HCT116 (cell line): ENCODE measurements around the gene ARHGAP21. TPM values are rescaled to one million over a fixed set of nuclear protein-coding genes. Genes with fewer than 3 reads are reported as not detected.

Experiments used
- ATAC-seq: fragments of 200-7000 bp; cut with Tn5 transposase; 2 replicates; pipeline ENCODE4 v1.9.1; 2020; ENCODE audit warnings: mild to moderate bottlenecking, moderate library complexity
- BruUV-seq: library from RNA; stranded (reverse); fragments of 400-500 nt; replicated peaks from 2 replicates; lab custom pipeline; 2021; lab: Mats Ljungman, UMichigan
- CTCF ChIA-PET: fragments of 300-600 bp; sonication (Branson Sonifier 250); formaldehyde crosslinking; loops from one replicate; lab custom pipeline; 2021; ENCODE audit warnings: antibody characterized with exemption; lab: Charles Lee
- POLR2A ChIA-PET: fragments of 300-600, 350-600 bp; sonication (Branson Sonifier 250); formaldehyde crosslinking; loops from one replicate; lab custom pipeline; 2021; ENCODE audit warnings: antibody characterized with exemption; lab: Charles Lee
- RAD21 ChIA-PET, 2 experiments: fragments of 300-600 bp; sonication (Branson Sonifier 250); formaldehyde crosslinking; loops; one replicate each; lab custom pipeline; 2023; ENCODE audit warnings: low total read pairs in 2 of 2; ENCODE audit not compliant: uncharacterized antibody in 2 of 2, unreplicated experiment in 2 of 2, low non-redundant PET in 1 of 2; lab: Charles Lee
- DNase-seq: peaks from one replicate; pipeline ENCODE4 v3.0.0-alpha.2; 2010; ENCODE audit warnings: low read depth, low spot score
- H2AFZ ChIP-seq: fragments of 200-600 bp; shearing (Covaris generic), sonication (generic); 2 replicates; pipeline ENCODE4 v1.6.1; 2017; ENCODE audit warnings: low read depth, mixed run types, mixed read lengths, antibody characterized with exemption, low read length; ENCODE audit not compliant: poor library complexity, severe bottlenecking
- H3K27ac ChIP-seq: 2 replicates; pipeline ENCODE4 v1.5.1; 2012; ENCODE audit warnings: low read depth, low read length
- H3K27me3 ChIP-seq: fragments of 200-600 bp; sonication (generic); 2 replicates; pipeline ENCODE4 v1.6.1; 2016; ENCODE audit warnings: mixed run types, low read length, mixed read lengths; ENCODE audit not compliant: insufficient read depth
- H3K36me3 ChIP-seq, 2 experiments: fragments of 200-500 bp in 1 of 2; fragments of 200-600 bp in 1 of 2; sonication (Bioruptor generic) in 1 of 2; sonication (generic) in 1 of 2; 2 replicates each; pipeline versions ENCODE4 v1.5.1 to v1.6.1; 2014 to 2016; ENCODE audit warnings: low read length in 2 of 2, inconsistent platforms in 1 of 2, mixed read lengths in 1 of 2, mixed run types in 1 of 2; ENCODE audit not compliant: insufficient read depth in 2 of 2, control insufficient read depth in 1 of 2
- H3K4me1 ChIP-seq, 2 experiments: fragments of 200-600 bp in 1 of 2; sonication (generic) in 1 of 2; 2 replicates each; pipeline versions ENCODE4 v1.5.1 to v1.6.1; 2012 to 2017; ENCODE audit warnings: low read length in 2 of 2, inconsistent platforms in 1 of 2, mild to moderate bottlenecking in 1 of 2, mixed read lengths in 1 of 2, mixed run types in 1 of 2, moderate library complexity in 1 of 2; ENCODE audit not compliant: insufficient read depth in 2 of 2, control insufficient read depth in 1 of 2
- H3K4me2 ChIP-seq: fragments of 200-600 bp; sonication (generic); 2 replicates; pipeline ENCODE4 v1.6.1; 2017; ENCODE audit warnings: mixed run types, low read length, mixed read lengths
- H3K4me3 ChIP-seq, 2 experiments: fragments of 200-600 bp in 1 of 2; sonication (generic) in 1 of 2; replicated peaks in 1 of 2; 2 replicates each; pipeline ENCODE4 v1.5.1; 2011 to 2016; ENCODE audit warnings: low read length in 2 of 2, control low read depth in 1 of 2, low read depth in 1 of 2, mild to moderate bottlenecking in 1 of 2, mixed read lengths in 1 of 2, mixed run types in 1 of 2
- H3K79me2 ChIP-seq: fragments of 200-600 bp; sonication (generic); 2 replicates; pipeline ENCODE4 v1.6.1; 2017; ENCODE audit warnings: mild to moderate bottlenecking, mixed run types, low read length, moderate library complexity, mixed read lengths; ENCODE audit not compliant: insufficient read depth
- H3K9ac ChIP-seq: fragments of 200-600 bp; sonication (generic); 2 replicates; pipeline ENCODE4 v1.6.1; 2016; ENCODE audit warnings: low read length, mixed read lengths
- H3K9me2 ChIP-seq: fragments of 200-600 bp; sonication (generic), shearing (Covaris generic); 2 replicates; pipeline ENCODE4 v1.6.1; 2017; ENCODE audit warnings: mixed run types, mild to moderate bottlenecking, moderate library complexity; ENCODE audit not compliant: insufficient read depth
- H3K9me3 ChIP-seq, 2 experiments: fragments of 200-500 bp in 1 of 2; fragments of 200-600 bp in 1 of 2; sonication (Bioruptor generic) in 1 of 2; sonication (generic) in 1 of 2; 2 replicates each; pipeline ENCODE4 v1.6.1; 2014 to 2017; ENCODE audit warnings: low read length in 2 of 2, mixed read lengths in 2 of 2, inconsistent platforms in 1 of 2, low read depth in 1 of 2, mild to moderate bottlenecking in 1 of 2, mixed run types in 1 of 2, moderate library complexity in 1 of 2; ENCODE audit not compliant: control insufficient read depth in 1 of 2, insufficient read depth in 1 of 2
- H4K20me1 ChIP-seq: fragments of 200-600 bp; sonication (generic), shearing (Covaris generic); 2 replicates; pipeline ENCODE4 v1.6.1; 2017; ENCODE audit warnings: mixed run types, mild to moderate bottlenecking, moderate library complexity; ENCODE audit not compliant: insufficient read depth
- CBX3 ChIP-seq: IDR thresholded peaks from 2 replicates; pipeline ENCODE4 v1.6.1; 2012; ENCODE audit warnings: low read depth
- CEBPB ChIP-seq: IDR thresholded peaks from 2 replicates; pipeline ENCODE4 v1.6.1; 2012; ENCODE audit warnings: low read depth
- EGR1 ChIP-seq: IDR thresholded peaks from 2 replicates; pipeline ENCODE4 v1.6.1; 2012; ENCODE audit warnings: low read depth
- ELF1 ChIP-seq: IDR thresholded peaks from 2 replicates; pipeline ENCODE4 v1.6.1; 2012; ENCODE audit warnings: low read depth, borderline replicate concordance
- EZH2 ChIP-seq: fragments of 200-600 bp; sonication (generic); IDR thresholded peaks from 2 replicates; pipeline ENCODE4 v1.6.1; 2017; ENCODE audit warnings: antibody characterized with exemption, mixed run types
- EZH2phosphoT487 ChIP-seq: fragments of 200-600 bp; IDR thresholded peaks from 2 replicates; pipeline ENCODE4 v1.6.1; 2018; ENCODE audit warnings: antibody characterized with exemption, borderline replicate concordance
- JUND ChIP-seq: IDR thresholded peaks from 2 replicates; pipeline ENCODE4 v1.6.1; 2012
- POLR2AphosphoS5 ChIP-seq: IDR thresholded peaks from 2 replicates; pipeline ENCODE4 v1.6.1; 2011; ENCODE audit warnings: mild to moderate bottlenecking, low read depth, low read length, moderate library complexity
- RAD21 ChIP-seq: IDR thresholded peaks from 2 replicates; pipeline ENCODE4 v1.6.1; 2012; ENCODE audit warnings: low read depth, mild to moderate bottlenecking
- SIN3A ChIP-seq: IDR thresholded peaks from 2 replicates; pipeline ENCODE4 v1.6.1; 2012; ENCODE audit warnings: low read depth
- SP1 ChIP-seq: IDR thresholded peaks from 2 replicates; pipeline ENCODE4 v1.6.1; 2012; ENCODE audit warnings: low read depth
- TCF7L2 ChIP-seq: IDR thresholded peaks from 2 replicates; pipeline ENCODE4 v1.7.0; 2011; ENCODE audit warnings: borderline replicate concordance, inconsistent platforms; ENCODE audit not compliant: insufficient read depth, insufficient read length; ENCODE audit errors: extremely low read depth
- ZFX ChIP-seq: fragments of 450-650 bp; IDR thresholded peaks from 2 replicates; pipeline ENCODE4 v1.6.1; 2017
- ZNF274 ChIP-seq: fragments of 200-500 bp; sonication (Bioruptor generic); IDR thresholded peaks from 2 replicates; pipeline ENCODE4 v1.6.1; 2014; ENCODE audit warnings: mild to moderate bottlenecking, low read depth, low read length, inconsistent platforms
- intact Hi-C: fragments of 100-400 bp; cut with micrococcal nuclease; formaldehyde crosslinking; loops from 2 replicates; pipeline ENCODE4 v1.10.0; 2022
- total RNA-seq: library from RNA; stranded (reverse); gene quantifications from one replicate; pipeline ENCODE4 v1.2.1, GENCODE V29; 2021; ENCODE audit not compliant: unreplicated experiment
- TF ChIP-seq, protein P1 (sequence below): IDR thresholded peaks from 2 replicates; pipeline ENCODE4 v1.6.1; 2012; ENCODE audit warnings: low read depth
- TF ChIP-seq, protein P2 (sequence below), 3 experiments: fragments of 200-600 bp in 1 of 3; sonication (generic) in 1 of 3; IDR thresholded peaks in 2 of 3; conservative IDR thresholded peaks in 1 of 3; 2 replicates each; pipeline ENCODE4 v1.5.1; 2012 to 2017; ENCODE audit warnings: low read depth in 2 of 3, low read length in 2 of 3, antibody characterized with exemption in 1 of 3, borderline replicate concordance in 1 of 3, control low read depth in 1 of 3, mild to moderate bottlenecking in 1 of 3, mixed read lengths in 1 of 3, mixed run types in 1 of 3, moderate library complexity in 1 of 3; ENCODE audit not compliant: insufficient read depth in 1 of 3

The ARHGAP21 gene
- total RNA-seq, 1 experiment from 2014 or later = 47.7 TPM

DNA sequence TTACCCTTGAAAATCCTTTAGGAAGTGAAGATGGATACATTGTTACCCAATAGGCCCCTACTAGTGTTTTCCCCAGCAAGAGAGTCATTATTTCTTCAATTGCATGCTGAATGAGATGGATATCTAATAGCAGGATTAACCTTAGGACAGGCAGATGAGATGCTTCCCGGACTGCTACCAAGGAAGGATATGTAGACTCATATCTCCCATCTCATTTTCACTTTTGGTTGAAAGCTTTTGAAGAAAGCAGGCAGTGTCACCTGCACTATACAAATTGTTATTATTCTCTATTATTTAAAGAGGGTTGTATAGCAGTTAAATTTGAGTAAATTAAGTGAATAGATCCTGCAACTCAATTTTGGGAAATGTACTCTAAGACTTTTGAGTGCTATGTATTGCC, 17.0 kb upstream of the ARHGAP21 start:
- no TSS peak for BruUV-seq

DNA sequence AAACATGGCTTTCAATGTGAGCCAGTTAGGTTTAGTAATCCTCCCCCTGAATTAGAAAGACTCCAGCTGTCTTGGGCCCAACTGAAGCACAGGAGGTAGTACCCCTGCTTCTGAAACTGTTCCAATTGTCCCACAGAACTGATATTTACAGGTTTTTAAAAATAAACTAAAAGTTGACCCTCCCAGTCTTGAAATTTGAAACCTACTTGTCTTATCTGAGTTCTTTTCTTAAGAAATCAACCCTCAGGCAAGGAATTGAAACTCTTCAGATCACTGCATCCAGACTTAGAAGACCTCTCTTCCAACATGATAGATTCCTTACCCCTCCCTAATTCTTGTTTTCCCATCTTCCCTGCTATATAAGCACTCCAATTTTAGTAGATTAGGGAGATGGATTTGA, 13.3 kb upstream of the ARHGAP21 start:
- Histone ChIP-seq H3K9me2 (no peaks in the 10 kb centered on the region), H3K27ac (no peak overlapping the region), H3K9ac (no peak overlapping the region), H2AFZ (no peak overlapping the region), H3K79me2 (no peaks in the 10 kb centered on the region), H3K4me2 (no peak overlapping the region), H3K9me3 (no peaks in the 10 kb centered on the region), H3K27me3 (no peaks in the 10 kb centered on the region), H3K4me1 (peaks cover 2 to 6% of the 10 kb centered on the region in 2 experiments; a peak in 3 of 4 replicates), H4K20me1 (no peaks in the 10 kb centered on the region), H3K36me3 (no peaks in the 10 kb centered on the region), H3K4me3 (no peak overlapping the region)
- ChIA-PET RAD21 (no interaction called here), POLR2A (interaction anchor here (0.9 kb wide), 1 partner anchor 70 kb away, joined by 3 read pairs; no protein-coding TSS in a partner anchor), CTCF (no interaction called here)
- no TSS peak for BruUV-seq
- ATAC-seq (no peak), DNase-seq (no peak)
- intact Hi-C loops = no loop called here
- TF ChIP-seq ELF1 (no peak), CEBPB (no peak), TCF7L2 (no peak), EZH2 (no peak), ZFX (no peak), EGR1 (no peak), ZNF274 (no peak), POLR2AphosphoS5 (no peak), SIN3A (no peak)
- TF ChIP-seq, protein P1, sequence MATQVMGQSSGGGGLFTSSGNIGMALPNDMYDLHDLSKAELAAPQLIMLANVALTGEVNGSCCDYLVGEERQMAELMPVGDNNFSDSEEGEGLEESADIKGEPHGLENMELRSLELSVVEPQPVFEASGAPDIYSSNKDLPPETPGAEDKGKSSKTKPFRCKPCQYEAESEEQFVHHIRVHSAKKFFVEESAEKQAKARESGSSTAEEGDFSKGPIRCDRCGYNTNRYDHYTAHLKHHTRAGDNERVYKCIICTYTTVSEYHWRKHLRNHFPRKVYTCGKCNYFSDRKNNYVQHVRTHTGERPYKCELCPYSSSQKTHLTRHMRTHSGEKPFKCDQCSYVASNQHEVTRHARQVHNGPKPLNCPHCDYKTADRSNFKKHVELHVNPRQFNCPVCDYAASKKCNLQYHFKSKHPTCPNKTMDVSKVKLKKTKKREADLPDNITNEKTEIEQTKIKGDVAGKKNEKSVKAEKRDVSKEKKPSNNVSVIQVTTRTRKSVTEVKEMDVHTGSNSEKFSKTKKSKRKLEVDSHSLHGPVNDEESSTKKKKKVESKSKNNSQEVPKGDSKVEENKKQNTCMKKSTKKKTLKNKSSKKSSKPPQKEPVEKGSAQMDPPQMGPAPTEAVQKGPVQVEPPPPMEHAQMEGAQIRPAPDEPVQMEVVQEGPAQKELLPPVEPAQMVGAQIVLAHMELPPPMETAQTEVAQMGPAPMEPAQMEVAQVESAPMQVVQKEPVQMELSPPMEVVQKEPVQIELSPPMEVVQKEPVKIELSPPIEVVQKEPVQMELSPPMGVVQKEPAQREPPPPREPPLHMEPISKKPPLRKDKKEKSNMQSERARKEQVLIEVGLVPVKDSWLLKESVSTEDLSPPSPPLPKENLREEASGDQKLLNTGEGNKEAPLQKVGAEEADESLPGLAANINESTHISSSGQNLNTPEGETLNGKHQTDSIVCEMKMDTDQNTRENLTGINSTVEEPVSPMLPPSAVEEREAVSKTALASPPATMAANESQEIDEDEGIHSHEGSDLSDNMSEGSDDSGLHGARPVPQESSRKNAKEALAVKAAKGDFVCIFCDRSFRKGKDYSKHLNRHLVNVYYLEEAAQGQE = no peak

More for the DNA sequence above, 17.0 kb upstream of the ARHGAP21 start:
- Histone ChIP-seq H3K27me3 (no peaks in the 10 kb centered on the region), H3K4me2 (no peak overlapping the region), H3K27ac (no peak overlapping the region), H2AFZ (no peak overlapping the region), H3K4me3 (no peak overlapping the region), H3K36me3 (no peaks in the 10 kb centered on the region), H3K79me2 (no peaks in the 10 kb centered on the region), H3K4me1 (peaks cover 0 to 2% of the 10 kb centered on the region in 2 experiments; a peak in 1 of 4 replicates), H3K9me3 (no peaks in the 10 kb centered on the region), H3K9ac (no peak overlapping the region), H3K9me2 (no peaks in the 10 kb centered on the region), H4K20me1 (no peaks in the 10 kb centered on the region)
- DNase-seq (no peak), ATAC-seq (no peak)
- ChIA-PET CTCF (no interaction called here), RAD21 (no interaction called here), POLR2A (no interaction called here)
- TF ChIP-seq ZFX (no peak), SP1 (no peak), EZH2phosphoT487 (no peak), RAD21 (no peak), ZNF274 (no peak), JUND (no peak), EGR1 (no peak), CBX3 (no peak), TCF7L2 (no peak)
- TF ChIP-seq, protein P2, sequence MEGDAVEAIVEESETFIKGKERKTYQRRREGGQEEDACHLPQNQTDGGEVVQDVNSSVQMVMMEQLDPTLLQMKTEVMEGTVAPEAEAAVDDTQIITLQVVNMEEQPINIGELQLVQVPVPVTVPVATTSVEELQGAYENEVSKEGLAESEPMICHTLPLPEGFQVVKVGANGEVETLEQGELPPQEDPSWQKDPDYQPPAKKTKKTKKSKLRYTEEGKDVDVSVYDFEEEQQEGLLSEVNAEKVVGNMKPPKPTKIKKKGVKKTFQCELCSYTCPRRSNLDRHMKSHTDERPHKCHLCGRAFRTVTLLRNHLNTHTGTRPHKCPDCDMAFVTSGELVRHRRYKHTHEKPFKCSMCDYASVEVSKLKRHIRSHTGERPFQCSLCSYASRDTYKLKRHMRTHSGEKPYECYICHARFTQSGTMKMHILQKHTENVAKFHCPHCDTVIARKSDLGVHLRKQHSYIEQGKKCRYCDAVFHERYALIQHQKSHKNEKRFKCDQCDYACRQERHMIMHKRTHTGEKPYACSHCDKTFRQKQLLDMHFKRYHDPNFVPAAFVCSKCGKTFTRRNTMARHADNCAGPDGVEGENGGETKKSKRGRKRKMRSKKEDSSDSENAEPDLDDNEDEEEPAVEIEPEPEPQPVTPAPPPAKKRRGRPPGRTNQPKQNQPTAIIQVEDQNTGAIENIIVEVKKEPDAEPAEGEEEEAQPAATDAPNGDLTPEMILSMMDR (IDR thresholded peaks at IDR 0.05 in 2 of 3, conservative IDR thresholded peaks at IDR 0.05 in 1 of 3; ENCODE audit: borderline replicate concordance in 1 of 3, insufficient read depth in 1 of 3, low read depth in 2 of 3, low read length in 2 of 3) = no peak
- intact Hi-C loops = no loop called here
